Astrocyte of the spinal cord (primary cell): Measurements from ENCODE around the gene MAOB.

ENCODE experiments used
- DNase-seq: peaks from one replicate; pipeline ENCODE4 v3.0.0; 2011; ENCODE audit warnings: low read depth, low spot score
- H3K4me3 ChIP-seq: 2 replicates; pipeline ENCODE4 v1.5.1; 2011; ENCODE audit warnings: low read depth, mild to moderate bottlenecking, low read length, moderate library complexity
- CTCF ChIP-seq: IDR thresholded peaks from 2 replicates; pipeline ENCODE4 v1.5.1; 2012; ENCODE audit warnings: low read depth, mild to moderate bottlenecking, low read length, inconsistent platforms
- in situ Hi-C: cut with HindIII; loops from 2 replicates; pipeline ENCODE4 v1.10.0; 2017; ENCODE audit warnings: low sequenced_read_pairs

Gene MAOB

GRCh38 chrX:43847352-43847751 is 34.9 kb downstream of the MAOB start:
- H3K4me3 ChIP-seq: no peak overlapping the region
- TF ChIP-seq CTCF: no peak
- in situ Hi-C loops: no loop called here
- no peak for DNase-seq

GRCh38 chrX:43846558-43846957 is 35.7 kb downstream of the MAOB start:
- no peak overlapping the region for H3K4me3 ChIP-seq
- no peak for TF ChIP-seq CTCF
- no peak for DNase-seq
- in situ Hi-C loops: no loop called here

DNA sequence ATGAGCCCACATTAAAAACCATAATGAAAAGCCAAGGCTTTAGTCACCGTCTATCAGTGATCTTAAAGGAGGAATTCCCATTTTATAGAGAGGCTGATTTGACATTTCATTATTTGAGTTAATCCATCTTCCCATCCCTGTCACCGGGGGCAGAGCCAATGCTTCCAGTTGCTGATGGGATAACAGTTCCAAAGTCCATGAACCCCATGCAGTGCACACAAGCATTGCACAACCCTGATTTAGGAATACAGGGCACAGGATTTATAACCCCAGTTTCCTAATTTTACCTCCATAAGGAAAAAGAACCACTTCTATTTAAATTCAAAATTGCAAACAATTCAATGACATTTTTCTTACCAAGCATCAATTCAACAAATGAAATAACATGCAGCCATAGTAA is 36.5 kb downstream of the MAOB start:
- in situ Hi-C loops: no loop called here

DNA sequence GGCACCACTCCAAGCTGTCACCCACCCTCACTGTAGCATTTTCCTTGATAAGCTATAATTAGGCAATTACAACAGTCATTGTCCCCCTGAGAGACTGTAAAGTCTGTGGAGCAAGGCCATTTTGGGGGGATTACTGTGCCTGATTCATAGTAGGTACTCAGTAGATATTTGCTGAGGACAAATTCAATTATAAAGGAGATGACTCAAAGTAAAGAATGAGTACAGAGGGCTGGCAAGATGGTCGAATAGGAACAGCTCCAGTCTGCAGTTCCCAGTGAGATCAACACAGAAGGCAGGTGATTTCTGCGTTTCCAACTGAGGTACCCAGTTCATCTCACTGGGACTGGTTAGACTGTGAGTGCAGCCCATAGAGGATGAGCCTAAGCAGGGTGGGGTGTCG is 42.0 kb downstream of the MAOB start:
- no peak for TF ChIP-seq CTCF
- no peak for DNase-seq
- H3K4me3 ChIP-seq: no peak overlapping the region
- in situ Hi-C loops: no loop called here

More for the DNA sequence above, 36.5 kb downstream of the MAOB start:
- H3K4me3 ChIP-seq: no peak overlapping the region
- no peak for TF ChIP-seq CTCF
- no peak for DNase-seq

GRCh38 chrX:43836435-43837184 is 45.6 kb downstream of the MAOB start:
- in situ Hi-C loops: no loop called here
- TF ChIP-seq CTCF: peak; percentile 62
- DNase-seq: peak; percentile 33

DNA sequence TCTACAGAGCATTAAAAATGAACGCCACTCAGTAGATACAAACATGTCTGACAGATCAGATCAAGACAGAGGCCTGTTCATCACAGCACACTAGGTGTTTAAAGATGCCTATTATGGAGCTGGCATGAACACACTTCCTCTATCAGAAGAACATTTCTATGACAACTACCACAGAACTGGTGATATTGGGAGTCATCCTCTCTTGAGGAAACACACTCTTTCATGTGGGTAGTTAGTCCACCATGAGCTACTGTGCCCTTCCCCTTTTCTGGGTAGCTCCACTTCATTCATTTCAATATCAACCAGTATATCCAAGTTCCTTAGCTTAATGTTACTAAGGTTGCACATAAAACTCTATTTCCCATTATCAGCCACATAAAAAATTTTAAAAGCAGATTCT is 46.7 kb downstream of the MAOB start:
- DNase-seq: no peak
- no peak overlapping the region for H3K4me3 ChIP-seq
- in situ Hi-C loops: no loop called here
- no peak for TF ChIP-seq CTCF

More at GRCh38 chrX:43836435-43837184, 45.6 kb downstream of the MAOB start:
- H3K4me3 ChIP-seq: no peak overlapping the region
